ENCODE measurements around the gene SGSM1. TPM values are rescaled to one million over a fixed set of nuclear protein-coding genes. Genes with fewer than 3 reads are reported as not detected.

The SGSM1 gene
- total RNA-seq, 4 donors from 2014 or later = 3.5 to 6.1 (median 4.4) TPM

DNA sequence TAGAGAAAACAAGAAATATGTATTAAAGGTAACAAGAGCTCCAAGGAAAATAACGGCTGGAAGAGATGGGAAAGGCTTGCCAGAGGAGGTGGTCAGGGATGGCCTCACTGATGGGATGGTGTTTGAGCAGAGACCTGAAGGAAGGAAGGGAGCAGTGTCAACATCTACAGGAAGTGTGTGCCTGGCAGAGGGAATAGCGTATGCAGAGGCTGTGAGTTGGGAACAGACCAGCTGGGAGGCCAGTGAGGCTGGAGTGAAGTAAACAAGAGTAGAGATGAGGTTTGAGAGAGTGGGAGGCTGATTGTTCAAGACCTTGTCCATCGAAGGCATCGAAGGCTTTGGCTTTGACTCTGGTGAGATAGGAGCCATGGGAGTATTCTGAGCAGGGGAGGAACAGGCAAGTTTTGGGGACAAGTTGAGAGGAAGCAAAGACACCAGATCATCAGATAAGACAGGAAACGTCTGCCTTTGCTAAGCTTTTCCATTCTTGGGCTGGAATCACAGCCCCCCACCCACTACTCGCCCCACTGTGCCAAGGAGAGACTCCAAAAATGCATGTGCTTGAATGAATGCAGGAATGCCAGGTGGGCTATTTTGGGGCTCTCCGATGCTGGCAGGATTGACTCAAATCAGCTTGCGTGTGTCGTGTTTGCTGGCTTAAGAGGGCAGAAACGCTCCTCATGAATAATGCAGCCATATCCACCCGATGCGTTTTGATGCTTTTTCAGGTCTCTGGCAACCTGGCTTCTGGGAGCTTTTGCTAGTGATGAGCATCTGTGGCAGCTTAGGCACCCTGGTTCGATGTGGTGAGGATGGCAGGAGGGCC lies 7.2 kb downstream of the SGSM1 start:
- intact Hi-C loops (cut with DNase I; ENCODE audit: low total_unique reads) = no loop called here
- WGBS, 2 donors = 57 to 67% methylated on average over 13 of the region's 13 CpGs
- TF ChIP-seq POLR2A (IDR thresholded peaks at IDR 0.05) = no peak
- TF ChIP-seq, protein P1, sequence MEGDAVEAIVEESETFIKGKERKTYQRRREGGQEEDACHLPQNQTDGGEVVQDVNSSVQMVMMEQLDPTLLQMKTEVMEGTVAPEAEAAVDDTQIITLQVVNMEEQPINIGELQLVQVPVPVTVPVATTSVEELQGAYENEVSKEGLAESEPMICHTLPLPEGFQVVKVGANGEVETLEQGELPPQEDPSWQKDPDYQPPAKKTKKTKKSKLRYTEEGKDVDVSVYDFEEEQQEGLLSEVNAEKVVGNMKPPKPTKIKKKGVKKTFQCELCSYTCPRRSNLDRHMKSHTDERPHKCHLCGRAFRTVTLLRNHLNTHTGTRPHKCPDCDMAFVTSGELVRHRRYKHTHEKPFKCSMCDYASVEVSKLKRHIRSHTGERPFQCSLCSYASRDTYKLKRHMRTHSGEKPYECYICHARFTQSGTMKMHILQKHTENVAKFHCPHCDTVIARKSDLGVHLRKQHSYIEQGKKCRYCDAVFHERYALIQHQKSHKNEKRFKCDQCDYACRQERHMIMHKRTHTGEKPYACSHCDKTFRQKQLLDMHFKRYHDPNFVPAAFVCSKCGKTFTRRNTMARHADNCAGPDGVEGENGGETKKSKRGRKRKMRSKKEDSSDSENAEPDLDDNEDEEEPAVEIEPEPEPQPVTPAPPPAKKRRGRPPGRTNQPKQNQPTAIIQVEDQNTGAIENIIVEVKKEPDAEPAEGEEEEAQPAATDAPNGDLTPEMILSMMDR (IDR thresholded peaks at IDR 0.05) = no peak
- no peak overlapping the region for H3K4me3 ChIP-seq (ENCODE audit: low read depth, poor library complexity, severe bottlenecking)
- no peak for DNase-seq (ENCODE audit: low spot score in 2 of 2)

DNA sequence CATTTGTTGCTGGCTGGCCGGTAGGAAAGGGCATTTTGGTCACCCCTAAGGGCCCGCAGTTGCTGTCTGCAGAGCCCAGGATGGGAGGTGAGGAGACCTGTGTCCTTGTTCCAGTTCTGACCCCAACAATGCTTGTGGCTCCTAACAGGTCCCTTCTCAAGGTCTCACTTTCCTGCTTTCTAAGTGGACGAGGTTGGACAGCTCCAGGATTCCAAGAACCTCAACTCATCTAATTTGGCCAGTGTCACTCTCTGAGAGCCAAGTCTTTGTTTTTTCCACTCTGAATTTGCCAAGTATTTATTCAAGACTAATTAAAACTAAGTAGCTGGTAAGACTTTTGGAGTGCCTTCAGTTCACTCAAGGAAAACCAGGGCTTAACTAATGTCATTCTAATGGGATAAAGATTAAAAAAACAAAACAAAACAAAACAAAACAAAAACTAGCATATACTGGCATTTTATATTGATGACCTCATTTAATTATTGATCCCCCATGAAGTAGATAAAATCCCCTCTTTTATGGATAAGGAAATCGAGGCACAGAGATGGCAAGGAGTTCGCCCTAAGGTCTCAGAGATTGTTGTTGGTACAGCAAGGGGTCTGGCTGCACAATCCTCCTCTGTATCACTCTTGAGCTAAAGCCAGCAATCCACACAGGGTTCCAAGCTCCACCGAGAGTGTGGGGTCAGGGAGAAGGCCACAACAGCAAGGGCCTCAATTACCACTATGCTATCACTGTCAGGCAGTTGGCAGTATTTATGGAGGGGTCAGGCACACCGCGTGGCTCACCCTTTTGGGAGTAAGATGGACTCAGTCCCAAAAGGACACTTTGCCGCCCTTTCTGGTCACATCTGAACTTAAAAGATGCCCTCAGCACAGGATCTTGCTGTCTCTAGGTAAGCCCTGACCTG lies 8.1 kb downstream of the SGSM1 start:
- TF ChIP-seq POLR2A (IDR thresholded peaks at IDR 0.05) = no peak
- TF ChIP-seq, protein P1 (IDR thresholded peaks at IDR 0.05) = no peak
- no peak overlapping the region for H3K4me3 ChIP-seq (ENCODE audit: low read depth, poor library complexity, severe bottlenecking)
- intact Hi-C loops (cut with DNase I; ENCODE audit: low total_unique reads) = no loop called here
- no peak for DNase-seq (ENCODE audit: low spot score in 2 of 2)
- WGBS, 2 donors = 83 to 88% methylated on average over 9 of the region's 9 CpGs

DNA sequence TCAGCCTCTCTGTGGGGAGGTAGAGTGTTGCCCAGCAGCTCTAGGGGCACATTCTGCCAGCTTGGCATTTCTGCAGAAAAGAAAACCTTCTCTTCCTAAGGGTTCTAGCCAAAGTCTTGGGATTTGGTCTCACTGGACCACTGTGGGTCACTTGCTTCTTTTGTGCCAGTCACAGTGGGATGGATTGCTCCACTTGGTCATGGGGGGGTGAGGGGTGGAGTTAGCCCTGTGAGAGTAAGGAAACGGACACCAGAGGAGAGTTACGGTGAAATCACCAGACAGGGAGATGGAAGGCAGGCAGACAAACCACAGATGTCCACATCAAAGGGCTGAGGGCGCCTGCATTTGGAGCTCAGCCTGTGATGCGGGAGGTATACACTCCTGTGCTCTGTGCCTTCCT lies 10.8 kb downstream of the SGSM1 start:
- 49 to 75% methylated on average over 4 of the region's 4 CpGs for WGBS, 2 donors
- no peak overlapping the region for H3K4me3 ChIP-seq (ENCODE audit: low read depth, poor library complexity, severe bottlenecking)
- intact Hi-C loops (cut with DNase I; ENCODE audit: low total_unique reads) = no loop called here
- DNase-seq (ENCODE audit: low spot score in 2 of 2) = no peak
- no peak for TF ChIP-seq POLR2A (IDR thresholded peaks at IDR 0.05)
- TF ChIP-seq, protein P1 (IDR thresholded peaks at IDR 0.05) = no peak

DNA sequence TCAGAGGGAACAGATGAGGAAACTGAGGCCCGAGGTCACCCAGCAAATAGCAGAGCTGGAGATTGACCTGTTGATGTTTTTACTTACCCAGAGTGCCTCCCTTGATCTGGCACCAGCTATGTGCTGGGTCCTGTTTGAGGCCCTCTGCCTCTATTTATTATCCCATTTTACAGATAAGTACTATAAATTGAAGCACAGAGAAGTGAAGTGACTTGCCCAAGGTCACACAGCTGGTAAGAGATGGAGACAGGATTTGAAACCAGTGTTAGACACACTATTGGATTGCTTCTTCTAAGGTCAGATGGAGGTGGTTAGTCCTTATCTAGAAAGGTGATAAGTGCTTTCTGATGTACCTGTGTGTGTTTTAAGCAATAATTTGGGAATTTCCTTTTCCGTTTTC lies 13.5 kb downstream of the SGSM1 start:
- no peak for TF ChIP-seq POLR2A (IDR thresholded peaks at IDR 0.05)
- TF ChIP-seq, protein P1 (IDR thresholded peaks at IDR 0.05) = no peak
- no peak overlapping the region for H3K4me3 ChIP-seq (ENCODE audit: low read depth, poor library complexity, severe bottlenecking)
- DNase-seq (ENCODE audit: low spot score in 2 of 2) = no peak
- WGBS, 2 donors = 31 to 64% methylated on average over 2 of the region's 2 CpGs
- intact Hi-C loops (cut with DNase I; ENCODE audit: low total_unique reads) = no loop called here

DNA sequence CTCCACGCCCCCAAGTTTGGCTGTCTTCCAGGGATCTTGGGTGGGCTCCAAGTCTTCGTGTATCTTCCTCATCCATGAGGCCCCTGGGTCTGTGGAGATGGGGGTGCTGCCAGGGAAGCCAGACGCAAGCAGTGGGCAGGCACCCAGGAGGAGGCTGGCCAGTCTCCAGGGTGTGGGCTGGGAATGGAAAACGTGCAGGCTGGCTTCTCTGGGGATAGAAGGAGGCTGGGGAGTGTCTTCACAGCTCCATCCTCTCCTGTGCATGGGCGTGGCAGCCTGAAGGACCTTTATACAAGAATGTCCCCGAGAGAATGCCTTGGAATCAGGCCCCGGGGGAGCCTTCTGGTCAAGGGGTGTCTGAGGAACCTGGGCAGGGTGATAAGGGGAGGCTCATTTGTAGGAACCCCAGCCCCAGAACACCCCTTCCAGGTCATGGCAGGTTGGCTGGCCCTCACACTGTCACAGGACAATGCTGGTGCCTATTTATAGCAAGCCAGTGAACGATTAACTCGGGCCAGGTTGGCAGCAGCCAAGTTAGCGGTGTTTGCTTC lies 14.0 kb downstream of the SGSM1 start:
- DNase-seq (ENCODE audit: low spot score in 2 of 2) = no peak
- WGBS, 2 donors = 17 to 24% methylated on average over 10 of the region's 10 CpGs
- intact Hi-C loops (cut with DNase I; ENCODE audit: low total_unique reads) = no loop called here
- no peak for TF ChIP-seq POLR2A (IDR thresholded peaks at IDR 0.05)
- TF ChIP-seq, protein P1 (IDR thresholded peaks at IDR 0.05) = no peak
- H3K4me3 ChIP-seq (ENCODE audit: low read depth, poor library complexity, severe bottlenecking) = no peak overlapping the region
